Prostate gland (tissue), 2 donors: ENCODE measurements around the gene PRG3.

Experiments used
- POLR2A ChIP-seq: fragments of 450-650 bp; IDR thresholded peaks from one replicate; pipeline ENCODE4 v1.6.1; 2016; ENCODE audit warnings: antibody characterized with exemption, mild to moderate bottlenecking
- TF ChIP-seq, protein P1 (sequence below), 4 experiments: fragments of 200-600 bp in 2 of 4; fragments of 450-650 bp in 2 of 4; sonication (generic) in 2 of 4; IDR thresholded peaks; 1 replicate in 3 of 4; 2 replicates in 1 of 4; pipeline ENCODE4 v1.5.1; 2016 to 2019; ENCODE audit warnings: antibody characterized with exemption in 4 of 4, mild to moderate bottlenecking in 2 of 4, moderate library complexity in 2 of 4

DNA sequence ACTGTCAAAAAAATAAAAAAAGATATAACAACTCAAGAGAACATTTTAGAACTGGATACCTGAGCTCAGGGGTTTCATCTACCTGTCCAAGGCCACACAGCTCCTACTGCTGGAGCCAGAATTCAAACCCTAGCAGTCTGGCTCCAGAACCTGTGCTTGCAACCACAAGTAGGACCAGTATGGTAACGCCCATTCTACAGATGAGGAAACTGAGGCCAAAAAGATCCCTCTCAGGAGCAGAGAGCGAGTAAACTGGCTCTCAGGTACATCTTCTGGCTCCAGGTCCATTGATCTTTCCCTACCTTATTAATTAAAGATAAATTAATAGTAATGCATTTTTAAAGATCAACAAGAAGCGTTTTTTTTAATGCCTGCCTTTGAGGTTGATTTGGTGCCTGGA is 23.6 kb downstream of the PRG3 start:
- TF ChIP-seq, protein P1, sequence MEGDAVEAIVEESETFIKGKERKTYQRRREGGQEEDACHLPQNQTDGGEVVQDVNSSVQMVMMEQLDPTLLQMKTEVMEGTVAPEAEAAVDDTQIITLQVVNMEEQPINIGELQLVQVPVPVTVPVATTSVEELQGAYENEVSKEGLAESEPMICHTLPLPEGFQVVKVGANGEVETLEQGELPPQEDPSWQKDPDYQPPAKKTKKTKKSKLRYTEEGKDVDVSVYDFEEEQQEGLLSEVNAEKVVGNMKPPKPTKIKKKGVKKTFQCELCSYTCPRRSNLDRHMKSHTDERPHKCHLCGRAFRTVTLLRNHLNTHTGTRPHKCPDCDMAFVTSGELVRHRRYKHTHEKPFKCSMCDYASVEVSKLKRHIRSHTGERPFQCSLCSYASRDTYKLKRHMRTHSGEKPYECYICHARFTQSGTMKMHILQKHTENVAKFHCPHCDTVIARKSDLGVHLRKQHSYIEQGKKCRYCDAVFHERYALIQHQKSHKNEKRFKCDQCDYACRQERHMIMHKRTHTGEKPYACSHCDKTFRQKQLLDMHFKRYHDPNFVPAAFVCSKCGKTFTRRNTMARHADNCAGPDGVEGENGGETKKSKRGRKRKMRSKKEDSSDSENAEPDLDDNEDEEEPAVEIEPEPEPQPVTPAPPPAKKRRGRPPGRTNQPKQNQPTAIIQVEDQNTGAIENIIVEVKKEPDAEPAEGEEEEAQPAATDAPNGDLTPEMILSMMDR (IDR thresholded peaks at IDR 0.05), result no peak
- TF ChIP-seq POLR2A, result no peak
